ES-I3 (cell line): ENCODE data around the gene MLC1.

Experiments used
- H3K36me3 ChIP-seq: 2 replicates; pipeline ENCODE4 v1.6.1; 2013; ENCODE audit warnings: mild to moderate bottlenecking, low read length, control low read depth, moderate library complexity; ENCODE audit not compliant: insufficient read depth
- H3K4me1 ChIP-seq: 2 replicates; pipeline ENCODE4 v1.6.1; 2013; ENCODE audit warnings: mild to moderate bottlenecking, control low read depth, low read length; ENCODE audit not compliant: insufficient read depth
- H3K9ac ChIP-seq: 2 replicates; pipeline ENCODE4 v1.6.1; 2013; ENCODE audit warnings: low read depth, mild to moderate bottlenecking, low read length, moderate library complexity
- H3K9me3 ChIP-seq: 2 replicates; pipeline ENCODE4 v1.6.1; 2013; ENCODE audit warnings: mild to moderate bottlenecking, low read length, moderate library complexity; ENCODE audit not compliant: control insufficient read depth, insufficient read depth

MLC1 gene

GRCh38 chr22:50009765-50010675 is 75.2 kb downstream of the MLC1 start:
- no peaks in the 10 kb centered on the region for H3K36me3 ChIP-seq
- H3K9ac ChIP-seq = peak overlapping the region; percentile 26; the same call in 1 of the 2 replicates
- H3K9me3 ChIP-seq = no peaks in the 10 kb centered on the region
- peaks cover 2% of the 10 kb centered on the region; the same call in 1 of the 2 replicates for H3K4me1 ChIP-seq
